ENCODE data around the gene C19orf73. TPM values are rescaled to one million over a fixed set of nuclear protein-coding genes. Genes with fewer than 3 reads are reported as not detected.

The C19orf73 gene
- total and polyA plus RNA-seq, 9 of the 15 experiments (the other 6 are each of a cell fraction or from before 2014, with no cell fraction given) = 0.08 to 7.4 (median 1.4) TPM

DNA sequence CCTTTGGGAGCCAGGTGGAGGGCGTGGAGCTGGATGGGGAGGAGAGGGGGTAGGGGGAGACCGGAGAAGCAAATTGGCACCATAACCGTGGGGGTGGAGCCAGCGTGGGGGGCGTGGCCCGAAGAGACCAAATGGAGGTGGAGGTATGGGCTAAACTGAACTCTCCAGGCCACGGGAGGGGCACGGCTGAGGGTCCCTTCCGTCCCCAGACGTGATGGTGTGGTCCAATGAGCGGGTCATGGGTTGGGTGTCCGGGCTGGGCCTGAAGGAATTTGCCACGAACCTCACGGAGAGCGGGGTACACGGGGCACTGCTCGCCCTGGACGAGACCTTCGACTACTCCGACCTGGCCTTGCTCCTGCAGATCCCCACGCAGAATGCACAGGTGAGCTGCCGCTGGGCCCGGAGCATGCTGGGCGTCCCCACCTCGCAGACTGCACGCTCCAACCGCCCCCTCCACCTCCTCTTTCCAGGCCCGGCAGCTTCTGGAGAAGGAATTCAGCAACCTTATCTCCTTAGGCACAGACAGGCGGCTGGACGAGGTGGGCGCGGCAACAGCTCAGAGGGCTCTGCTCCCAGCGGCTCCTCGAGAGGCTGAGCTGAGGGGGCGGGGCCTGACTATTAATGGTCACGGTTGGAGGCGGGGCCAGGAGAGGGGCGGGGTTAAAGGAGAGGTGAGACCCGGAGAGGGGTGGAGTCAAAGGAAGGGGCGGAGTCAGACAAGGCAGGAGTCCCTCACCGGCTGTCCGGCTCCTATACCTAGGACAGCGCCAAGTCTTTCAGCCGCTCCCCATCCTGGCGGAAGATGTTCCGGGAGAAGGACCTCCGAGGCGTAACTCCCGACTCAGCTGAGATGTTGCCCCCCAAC, 30.1 kb upstream of the C19orf73 start (continued):
- TF ChIP-seq, protein P1, sequence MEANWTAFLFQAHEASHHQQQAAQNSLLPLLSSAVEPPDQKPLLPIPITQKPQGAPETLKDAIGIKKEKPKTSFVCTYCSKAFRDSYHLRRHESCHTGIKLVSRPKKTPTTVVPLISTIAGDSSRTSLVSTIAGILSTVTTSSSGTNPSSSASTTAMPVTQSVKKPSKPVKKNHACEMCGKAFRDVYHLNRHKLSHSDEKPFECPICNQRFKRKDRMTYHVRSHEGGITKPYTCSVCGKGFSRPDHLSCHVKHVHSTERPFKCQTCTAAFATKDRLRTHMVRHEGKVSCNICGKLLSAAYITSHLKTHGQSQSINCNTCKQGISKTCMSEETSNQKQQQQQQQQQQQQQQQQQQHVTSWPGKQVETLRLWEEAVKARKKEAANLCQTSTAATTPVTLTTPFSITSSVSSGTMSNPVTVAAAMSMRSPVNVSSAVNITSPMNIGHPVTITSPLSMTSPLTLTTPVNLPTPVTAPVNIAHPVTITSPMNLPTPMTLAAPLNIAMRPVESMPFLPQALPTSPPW (CRISPR knock-in tag; IDR thresholded peaks at IDR 0.05) = peak; percentile 26; the same call in 1 of the 2 replicates
- TF ChIP-seq ZBTB7A (IDR thresholded peaks at IDR 0.05; ENCODE audit: borderline replicate concordance, control insufficient read depth, low read depth, low read length) (peak; percentile 17; the same call in 1 of the 2 replicates), RBM25 (IDR thresholded peaks at IDR 0.05; ENCODE audit: low read depth, low read length, severe bottlenecking) (no peak), ADNP (tag; IDR thresholded peaks at IDR 0.05) (no peak), ARNT (IDR thresholded peaks at IDR 0.05) (no peak), MBD2 (IDR thresholded peaks at IDR 0.05; ENCODE audit: borderline replicate concordance, low read depth) (no peak; the same call in 1 of the 2 replicates), HNRNPH1 (optimal IDR thresholded peaks at IDR 0.05; ENCODE audit: low read depth, low read length) (no peak), ZNF263 (CRISPR knock-in tag; IDR thresholded peaks at IDR 0.05; ENCODE audit: borderline replicate concordance) (peak; percentile 46; the same call in 1 of the 2 replicates), GABPB2 (CRISPR knock-in tag; conservative IDR thresholded peaks at IDR 0.05) (no peak), NFYB (IDR thresholded peaks at IDR 0.05; ENCODE audit: extremely low read depth, insufficient read length) (no peak), GATAD2A (IDR thresholded peaks at IDR 0.05) (no peak), CBFB (CRISPR knock-in tag; IDR thresholded peaks at IDR 0.05) (0 out of 2 replicates have a peak, but pooled peaks have one; percentile 35), NUFIP1 (IDR thresholded peaks at IDR 0.05; ENCODE audit: partially characterized antibody) (no peak), FOXA3 (CRISPR knock-in tag; conservative IDR thresholded peaks at IDR 0.05 in 1 of 2, IDR thresholded peaks at IDR 0.05 in 1 of 2) (no peak; a peak in 1 of 4 replicates)
- TF ChIP-seq, protein P2, sequence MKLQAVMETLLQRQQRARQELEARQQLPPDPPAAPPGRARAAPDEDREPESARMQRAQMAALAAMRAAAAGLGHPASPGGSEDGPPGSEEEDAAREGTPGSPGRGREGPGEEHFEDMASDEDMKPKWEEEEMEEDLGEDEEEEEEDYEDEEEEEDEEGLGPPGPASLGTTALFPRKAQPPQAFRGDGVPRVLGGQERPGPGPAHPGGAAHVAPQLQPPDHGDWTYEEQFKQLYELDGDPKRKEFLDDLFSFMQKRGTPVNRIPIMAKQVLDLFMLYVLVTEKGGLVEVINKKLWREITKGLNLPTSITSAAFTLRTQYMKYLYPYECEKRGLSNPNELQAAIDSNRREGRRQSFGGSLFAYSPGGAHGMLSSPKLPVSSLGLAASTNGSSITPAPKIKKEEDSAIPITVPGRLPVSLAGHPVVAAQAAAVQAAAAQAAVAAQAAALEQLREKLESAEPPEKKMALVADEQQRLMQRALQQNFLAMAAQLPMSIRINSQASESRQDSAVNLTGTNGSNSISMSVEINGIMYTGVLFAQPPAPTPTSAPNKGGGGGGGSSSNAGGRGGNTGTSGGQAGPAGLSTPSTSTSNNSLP (IDR thresholded peaks at IDR 0.05; ENCODE audit: borderline replicate concordance, low read depth, low read length) = no peak
- TF ChIP-seq, protein P3, sequence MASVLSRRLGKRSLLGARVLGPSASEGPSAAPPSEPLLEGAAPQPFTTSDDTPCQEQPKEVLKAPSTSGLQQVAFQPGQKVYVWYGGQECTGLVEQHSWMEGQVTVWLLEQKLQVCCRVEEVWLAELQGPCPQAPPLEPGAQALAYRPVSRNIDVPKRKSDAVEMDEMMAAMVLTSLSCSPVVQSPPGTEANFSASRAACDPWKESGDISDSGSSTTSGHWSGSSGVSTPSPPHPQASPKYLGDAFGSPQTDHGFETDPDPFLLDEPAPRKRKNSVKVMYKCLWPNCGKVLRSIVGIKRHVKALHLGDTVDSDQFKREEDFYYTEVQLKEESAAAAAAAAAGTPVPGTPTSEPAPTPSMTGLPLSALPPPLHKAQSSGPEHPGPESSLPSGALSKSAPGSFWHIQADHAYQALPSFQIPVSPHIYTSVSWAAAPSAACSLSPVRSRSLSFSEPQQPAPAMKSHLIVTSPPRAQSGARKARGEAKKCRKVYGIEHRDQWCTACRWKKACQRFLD (CRISPR knock-in tag; IDR thresholded peaks at IDR 0.05) = no peak
- TF ChIP-seq, protein P4, sequence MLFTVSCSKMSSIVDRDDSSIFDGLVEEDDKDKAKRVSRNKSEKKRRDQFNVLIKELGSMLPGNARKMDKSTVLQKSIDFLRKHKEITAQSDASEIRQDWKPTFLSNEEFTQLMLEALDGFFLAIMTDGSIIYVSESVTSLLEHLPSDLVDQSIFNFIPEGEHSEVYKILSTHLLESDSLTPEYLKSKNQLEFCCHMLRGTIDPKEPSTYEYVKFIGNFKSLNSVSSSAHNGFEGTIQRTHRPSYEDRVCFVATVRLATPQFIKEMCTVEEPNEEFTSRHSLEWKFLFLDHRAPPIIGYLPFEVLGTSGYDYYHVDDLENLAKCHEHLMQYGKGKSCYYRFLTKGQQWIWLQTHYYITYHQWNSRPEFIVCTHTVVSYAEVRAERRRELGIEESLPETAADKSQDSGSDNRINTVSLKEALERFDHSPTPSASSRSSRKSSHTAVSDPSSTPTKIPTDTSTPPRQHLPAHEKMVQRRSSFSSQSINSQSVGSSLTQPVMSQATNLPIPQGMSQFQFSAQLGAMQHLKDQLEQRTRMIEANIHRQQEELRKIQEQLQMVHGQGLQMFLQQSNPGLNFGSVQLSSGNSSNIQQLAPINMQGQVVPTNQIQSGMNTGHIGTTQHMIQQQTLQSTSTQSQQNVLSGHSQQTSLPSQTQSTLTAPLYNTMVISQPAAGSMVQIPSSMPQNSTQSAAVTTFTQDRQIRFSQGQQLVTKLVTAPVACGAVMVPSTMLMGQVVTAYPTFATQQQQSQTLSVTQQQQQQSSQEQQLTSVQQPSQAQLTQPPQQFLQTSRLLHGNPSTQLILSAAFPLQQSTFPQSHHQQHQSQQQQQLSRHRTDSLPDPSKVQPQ (CRISPR knock-in tag; IDR thresholded peaks at IDR 0.05; ENCODE audit: borderline replicate concordance) = no peak

Measured in K562 (cell line).